GM19351 (cell line): Measurements from ENCODE around the gene PAPOLG.

Source experiments
- ATAC-seq: cut with Tn5 transposase; IDR thresholded peaks from one replicate; pipeline ENCODE4 v1.9.1; 2021; ENCODE audit warnings: mild to moderate bottlenecking, moderate library complexity; ENCODE audit not compliant: unreplicated experiment

Gene PAPOLG

DNA sequence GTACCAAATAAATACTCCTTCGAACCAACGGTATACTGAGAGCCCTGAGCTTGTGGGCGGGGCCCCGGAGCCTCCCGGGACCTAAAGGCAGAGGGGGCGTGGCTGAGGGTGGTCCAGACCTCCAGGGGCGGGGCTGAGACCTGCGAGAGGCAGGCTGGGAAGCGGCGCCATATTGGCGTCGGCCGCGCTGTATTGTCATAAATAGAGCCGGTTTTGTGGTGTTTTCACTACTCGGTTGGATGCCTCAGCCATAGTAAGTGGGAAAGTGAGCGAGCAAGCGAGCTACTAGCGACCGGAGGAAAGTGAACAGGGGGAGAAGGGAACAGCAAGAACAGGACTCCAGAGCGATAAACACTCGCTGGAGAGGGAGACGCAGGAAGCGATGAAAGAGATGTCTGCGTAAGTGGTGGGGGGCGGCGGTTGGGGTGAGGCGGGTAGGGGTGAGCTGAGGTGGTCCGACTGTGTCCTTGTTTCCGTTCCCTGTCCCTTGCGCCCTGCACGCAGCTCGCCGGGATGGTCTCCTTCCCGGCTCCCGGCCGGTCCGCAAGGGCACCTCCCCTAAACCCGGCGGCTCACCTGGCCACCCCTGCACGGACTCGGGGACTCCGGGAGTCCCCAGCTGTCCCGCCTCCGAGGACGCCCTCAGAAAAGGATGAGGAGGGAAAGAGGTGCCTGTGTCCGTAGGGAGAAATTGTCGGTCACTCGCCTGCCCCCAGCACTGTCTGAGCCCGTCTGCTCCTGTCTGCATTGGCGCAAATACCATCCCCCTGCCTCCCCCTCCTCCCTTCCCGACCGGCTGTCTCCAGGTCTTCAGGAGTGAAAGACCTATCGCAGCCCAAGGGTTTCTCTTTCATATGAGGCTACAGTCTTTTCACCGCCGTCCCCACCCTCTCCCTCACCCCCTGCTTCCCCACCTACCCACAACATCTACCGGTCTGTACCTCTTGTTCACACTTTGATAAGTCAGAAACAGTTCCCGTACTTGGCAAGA, at the start of gene PAPOLG:
PAPOLG (plus strand) TSS at position 172 of the 991 bp plus-strand sequence; CDS start at position 383, 211 bp downstream.
- ATAC-seq: peak; percentile 99

DNA sequence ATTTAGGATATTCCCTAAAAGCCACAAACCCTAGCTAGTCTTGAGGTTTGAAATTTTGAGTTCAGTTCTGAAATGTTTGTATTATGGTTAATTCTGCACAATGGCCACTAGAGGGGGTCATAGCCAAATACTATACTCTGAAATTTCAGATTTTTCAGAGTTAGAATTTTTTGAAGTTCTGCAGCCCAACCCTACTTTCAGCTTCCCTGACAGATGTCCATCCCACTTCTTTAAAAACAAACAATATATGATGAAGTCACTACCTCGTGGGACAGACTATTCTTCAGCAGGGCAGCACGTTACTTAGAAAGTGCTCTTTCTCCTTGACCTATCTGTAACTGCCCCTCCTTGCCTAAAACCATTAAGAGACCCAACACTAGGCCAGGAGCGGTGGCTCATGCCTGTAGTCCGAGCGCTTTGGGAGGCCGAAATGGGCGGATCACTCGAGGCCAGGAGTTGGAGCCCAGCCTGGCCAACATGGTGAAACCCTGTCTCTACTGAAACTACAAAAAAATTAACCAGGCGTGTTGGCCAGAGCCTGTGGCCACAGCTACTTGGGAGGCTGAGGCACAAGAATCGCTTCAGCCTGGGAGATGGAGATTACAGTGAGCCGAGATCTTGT, 48.2 kb upstream of the PAPOLG start:
- peak; percentile 50 for ATAC-seq

DNA sequence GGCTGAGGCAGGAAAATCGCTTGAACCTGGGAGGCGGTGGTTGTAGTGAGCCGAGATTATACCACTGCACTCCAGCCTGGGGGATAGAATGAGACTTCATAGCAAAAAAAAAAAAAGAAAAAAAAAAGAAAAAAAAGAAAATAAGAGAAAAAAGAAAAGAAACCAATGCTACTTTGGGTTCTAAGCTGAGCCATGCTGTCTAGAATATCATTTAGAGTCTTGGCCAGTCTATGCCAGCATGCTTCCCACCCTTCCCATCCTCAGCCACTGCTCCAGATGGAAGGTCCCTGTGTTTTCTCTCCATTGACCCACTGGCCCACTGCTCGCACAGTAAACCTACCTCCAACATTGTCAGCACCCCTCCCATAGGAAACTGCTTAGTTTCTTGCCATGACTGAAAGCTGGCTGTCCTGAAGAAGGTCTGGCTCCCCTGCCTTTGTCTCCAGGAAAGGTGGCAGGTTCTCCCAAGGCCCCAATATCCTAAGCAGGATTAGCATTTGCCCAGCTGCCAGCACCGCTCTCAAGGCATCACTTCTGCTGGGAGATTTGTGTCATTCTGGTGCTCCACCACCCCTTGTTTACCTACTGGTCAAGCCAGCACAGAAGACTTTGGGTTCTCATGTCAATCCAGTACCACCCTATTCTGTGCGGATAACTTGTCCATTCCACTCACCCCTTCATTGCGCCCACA, 47.3 kb upstream of the PAPOLG start:
- no peak for ATAC-seq

DNA sequence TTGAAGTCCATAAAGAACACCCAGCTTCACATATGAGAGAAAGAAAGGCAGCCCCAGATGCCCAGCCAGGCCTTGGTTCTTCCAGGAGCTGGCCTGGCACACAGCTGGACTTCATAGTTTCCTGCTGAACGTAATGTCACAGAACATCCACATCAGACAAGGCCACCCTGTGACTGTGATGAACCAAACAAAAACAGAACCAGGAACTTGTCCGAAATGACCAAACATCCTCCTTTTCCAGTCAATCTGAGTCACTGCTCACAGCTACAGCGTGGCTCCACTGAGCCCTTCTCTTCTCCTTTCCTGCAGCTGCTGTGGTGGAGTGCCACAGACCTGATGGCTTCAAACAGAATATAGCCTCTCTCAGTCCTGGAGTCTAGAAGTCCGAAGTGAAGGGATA, 45.4 kb upstream of the PAPOLG start:
- no peak for ATAC-seq

DNA sequence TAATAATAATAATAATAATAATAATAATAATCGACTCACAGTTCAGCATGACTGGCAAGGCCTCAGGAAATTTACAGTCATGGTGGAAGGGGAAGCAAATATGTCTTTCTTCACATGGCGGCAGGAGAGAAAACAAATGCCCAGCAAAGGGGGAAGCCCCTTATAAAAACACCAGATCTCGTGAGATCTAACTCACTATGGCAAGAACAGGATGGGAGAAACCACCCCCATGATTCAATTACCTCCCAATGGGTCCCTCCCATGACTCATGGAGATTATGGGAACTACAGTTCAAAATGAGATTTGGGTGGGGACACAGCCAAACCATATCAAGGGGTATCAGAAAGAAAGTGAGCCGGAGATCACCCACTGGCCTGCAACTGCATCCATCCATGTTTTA, 40.5 kb upstream of the PAPOLG start:
- no peak for ATAC-seq

DNA sequence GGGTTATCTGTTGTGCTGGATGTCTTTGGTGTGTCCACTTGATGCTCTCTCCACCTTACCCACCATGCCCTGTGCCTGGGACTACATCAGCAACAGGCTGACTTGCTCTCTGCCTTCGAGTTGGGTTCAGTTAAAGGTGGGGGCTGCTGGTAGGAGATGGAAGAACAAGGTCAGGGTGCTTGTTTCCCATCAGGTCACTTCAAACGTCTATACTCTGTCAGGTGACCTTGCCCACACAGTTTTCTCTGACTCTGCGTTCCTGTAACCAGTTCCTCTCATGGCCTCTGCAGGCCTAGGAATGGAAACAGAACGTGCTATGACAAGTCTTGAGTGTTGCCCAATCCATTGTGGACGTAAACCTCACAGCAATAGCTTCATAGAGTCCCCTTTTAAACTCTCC, 38.4 kb upstream of the PAPOLG start:
- no peak for ATAC-seq

DNA sequence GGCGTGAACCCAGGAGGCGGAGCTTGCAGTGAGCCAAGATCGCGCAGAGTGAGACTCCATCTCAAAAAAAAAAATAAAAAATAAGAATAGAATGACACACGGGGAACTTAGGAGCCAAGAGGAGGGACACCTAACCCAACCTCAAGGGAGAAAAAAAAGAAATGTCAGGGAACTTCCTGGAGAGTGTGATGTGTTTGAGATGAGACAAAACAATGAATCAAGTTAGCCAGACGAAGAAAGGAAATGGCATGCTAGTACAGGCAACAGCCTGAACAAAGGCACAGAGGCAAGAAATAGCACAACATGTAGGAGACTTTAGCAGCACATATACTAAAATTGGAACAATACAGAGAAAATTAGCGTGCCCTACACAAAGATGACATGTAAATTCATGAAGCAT, 36.7 kb upstream of the PAPOLG start:
- no peak for ATAC-seq

DNA sequence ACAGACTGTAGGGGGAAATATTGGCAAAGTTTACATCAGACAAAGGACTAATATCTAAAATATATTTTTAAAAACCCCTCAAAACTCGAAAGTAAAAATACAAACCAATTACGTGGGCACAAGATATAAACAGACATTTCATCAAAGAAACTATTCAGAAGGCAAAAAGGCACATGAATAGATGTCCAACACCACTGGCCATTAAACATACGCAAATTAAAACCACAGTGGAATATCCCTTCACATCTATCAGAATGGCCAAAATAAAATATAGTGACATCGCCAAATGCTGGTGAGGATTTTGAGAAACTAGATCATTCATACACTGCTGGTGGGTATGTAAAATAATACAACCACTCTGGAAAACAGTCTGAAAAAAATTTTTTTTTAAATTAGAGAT, 30.6 kb upstream of the PAPOLG start:
- no peak for ATAC-seq

DNA sequence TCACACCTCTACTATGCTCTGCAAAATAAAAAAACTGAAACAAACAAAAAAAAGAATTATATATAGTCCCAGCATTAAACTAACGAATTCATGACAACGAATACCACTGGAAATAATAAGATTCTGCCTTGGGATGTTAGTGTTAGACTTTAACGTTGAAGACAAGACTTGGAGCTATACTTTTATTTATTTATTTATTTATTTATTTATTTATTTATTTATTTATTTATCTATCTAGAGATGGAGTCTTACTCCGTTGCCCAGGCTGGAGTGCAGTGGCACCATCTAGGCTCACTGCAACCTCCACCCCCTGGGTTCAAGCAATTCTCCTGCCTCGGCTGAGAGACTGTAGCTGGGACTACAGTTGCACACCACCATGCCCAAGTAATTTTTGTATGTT, 27.2 kb upstream of the PAPOLG start:
- no peak for ATAC-seq

DNA sequence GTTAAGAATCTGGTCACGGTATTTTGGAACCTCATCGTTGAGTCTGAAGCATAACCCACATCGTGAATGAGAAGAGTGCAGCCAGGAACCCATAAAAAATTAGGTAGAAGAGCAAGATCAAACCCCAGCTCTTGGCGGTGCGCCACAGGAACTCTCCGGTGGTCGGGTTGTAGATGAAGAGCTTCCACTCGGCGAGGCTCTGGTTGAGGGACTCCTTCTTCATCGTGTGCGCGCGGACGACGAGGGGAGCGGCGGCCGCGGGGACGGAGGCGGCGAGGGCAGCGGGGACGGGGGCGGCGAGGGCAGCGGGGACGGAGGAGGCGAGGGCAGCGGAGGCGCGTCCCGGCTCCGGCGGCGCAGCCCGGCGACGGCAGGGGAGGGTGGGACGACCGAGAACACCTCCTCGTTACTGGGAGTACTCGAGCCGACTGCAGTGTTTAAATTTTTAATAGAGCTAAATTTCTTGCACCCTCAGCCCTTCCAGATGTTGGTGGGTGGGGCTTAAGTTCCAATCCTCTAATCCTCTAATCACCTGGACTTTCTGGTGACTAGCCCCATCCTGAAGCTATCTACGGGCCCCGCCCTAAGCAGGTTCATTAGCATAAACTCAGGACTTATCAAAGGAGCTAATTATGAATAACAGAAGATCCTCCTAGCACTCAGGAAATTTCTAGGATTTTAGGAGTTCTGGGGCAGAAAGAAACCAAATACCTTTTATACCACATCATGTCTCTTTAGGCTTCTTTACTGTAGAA, 20.4 kb upstream of the PAPOLG start:
- no peak for ATAC-seq

DNA sequence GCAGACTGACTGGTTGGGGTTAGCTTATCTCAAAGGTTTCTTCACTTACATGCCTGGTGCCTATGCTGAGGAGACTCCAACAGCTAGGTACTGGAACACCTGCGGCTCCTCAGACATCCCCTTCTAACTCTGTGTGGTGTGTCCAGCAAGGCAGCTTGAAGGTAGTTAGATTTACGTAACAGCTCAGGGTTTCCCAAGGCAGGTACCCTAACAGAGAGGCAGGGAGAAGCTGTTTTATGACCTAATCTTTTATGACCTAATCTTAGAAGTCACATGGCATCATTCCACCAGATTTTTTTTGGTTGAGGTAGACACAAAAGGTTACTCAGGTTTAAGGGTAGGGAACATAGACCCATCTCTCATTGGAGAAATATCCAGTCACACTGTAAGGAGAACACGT, 17.4 kb upstream of the PAPOLG start:
- no peak for ATAC-seq

DNA sequence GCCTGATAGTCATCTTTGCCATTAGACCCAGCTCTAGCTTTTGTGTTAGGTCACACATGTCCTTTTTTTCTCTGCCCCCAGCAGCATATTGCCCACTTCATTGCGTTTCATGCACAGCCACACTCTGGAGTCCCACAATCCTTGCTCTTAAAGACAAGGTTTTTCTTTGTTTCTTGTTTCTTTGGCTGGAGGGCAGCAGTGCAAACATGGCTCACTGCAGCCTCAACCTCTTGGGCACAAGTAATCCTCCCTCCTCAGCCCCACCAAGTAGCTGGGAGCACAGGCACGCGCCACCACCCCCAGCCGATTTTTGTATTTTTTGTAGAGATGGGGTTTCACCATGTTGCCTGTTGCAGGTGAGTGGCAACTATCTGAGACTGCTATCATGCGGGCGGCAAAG, 16.9 kb upstream of the PAPOLG start:
- ATAC-seq: no peak

DNA sequence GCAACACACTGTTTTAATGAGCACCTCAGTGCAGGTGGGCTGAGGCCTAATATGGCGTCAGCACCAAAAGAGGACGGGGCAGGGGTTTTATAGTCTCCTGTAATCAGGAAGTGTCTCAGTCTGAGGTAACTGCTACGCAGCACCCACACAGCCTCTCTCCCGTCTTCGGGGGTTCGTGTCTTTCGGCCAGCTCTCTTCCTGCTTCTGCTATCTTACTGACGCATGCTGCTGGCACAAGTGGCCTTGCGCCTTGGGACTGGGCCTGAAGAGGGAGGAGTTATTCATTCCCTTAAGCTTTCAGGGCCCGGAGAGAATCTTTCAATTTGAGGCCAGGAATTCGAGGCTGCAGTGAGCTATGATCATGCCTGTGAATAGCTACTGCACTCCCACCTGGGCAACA, 14.5 kb upstream of the PAPOLG start:
- no peak for ATAC-seq

DNA sequence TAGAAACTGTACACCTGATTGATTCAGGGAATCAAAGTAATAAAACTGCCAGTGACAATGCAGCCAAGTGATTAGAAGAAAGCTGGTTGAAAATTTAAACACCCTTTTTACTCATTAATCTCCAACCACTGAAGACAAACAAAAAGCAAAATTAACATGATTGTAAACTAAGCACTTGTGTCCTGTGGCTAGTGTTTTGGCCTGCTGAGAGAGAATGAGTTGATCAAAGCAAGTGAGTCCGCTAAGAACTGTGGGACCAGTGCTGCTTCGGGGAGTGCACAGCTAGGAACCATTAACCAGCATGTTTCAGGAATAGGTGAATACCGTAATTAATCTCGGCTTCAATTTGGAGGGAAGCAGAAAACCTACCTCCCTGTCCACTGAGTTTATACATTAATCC, 13.6 kb upstream of the PAPOLG start:
- no peak for ATAC-seq

DNA sequence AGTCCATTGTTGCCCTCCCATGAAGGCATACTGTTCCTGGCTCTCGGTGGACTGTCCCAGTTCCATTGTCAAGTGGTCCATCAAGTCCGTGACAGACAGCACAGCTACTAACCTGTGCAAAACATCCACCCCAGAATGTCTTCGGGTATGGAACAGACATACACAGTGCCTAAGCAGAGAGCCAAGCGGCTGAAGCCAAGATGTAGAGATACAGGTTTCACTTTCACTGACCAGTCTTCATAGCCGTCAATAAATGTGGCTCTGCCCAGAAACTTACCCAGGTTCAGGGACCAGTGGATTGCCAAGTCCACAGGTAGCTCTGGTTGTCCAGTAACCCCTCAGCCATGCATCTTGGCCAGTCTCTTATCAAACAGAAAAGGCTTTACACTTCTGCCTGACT, 10.7 kb upstream of the PAPOLG start:
- no peak for ATAC-seq

DNA sequence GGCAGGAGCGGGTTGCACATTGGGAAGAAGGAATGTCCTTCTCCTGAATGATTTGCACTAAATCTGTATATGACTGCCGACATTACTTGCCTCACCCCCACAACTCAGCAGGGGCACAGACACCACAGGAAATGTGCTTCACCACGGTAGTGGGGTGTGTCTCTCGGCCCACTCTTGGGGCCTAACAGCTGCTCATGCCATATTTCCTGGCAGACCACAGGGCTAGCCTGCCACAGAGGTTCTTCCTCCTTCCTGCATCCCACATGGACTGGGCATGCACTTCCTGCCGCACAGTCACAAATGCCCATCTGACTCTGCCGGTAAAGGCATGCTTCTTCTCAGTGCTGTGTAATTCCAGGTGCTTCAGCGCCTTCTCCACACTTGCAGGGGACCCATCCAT, 10.3 kb upstream of the PAPOLG start:
- ATAC-seq: no peak

DNA sequence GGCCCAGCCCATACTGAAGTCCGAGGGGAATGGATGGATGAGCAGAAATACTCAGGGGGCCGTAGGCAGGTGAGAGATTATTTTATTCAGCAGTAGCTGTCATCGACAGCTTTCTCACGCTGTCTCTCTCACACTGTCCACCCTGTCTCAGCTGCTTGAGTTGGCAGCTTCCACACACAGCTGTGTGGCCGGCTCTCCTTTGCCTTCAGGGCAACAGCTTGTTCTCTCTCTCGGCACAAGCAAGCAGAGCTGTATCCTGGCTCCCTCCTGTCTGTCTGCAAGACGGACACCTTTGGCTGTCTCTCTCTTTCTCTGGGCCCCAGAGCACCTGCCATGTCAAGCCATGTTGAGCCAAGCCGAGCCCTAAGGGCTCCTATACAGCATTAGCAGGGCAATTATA, 9.8 kb upstream of the PAPOLG start:
- ATAC-seq: no peak

DNA sequence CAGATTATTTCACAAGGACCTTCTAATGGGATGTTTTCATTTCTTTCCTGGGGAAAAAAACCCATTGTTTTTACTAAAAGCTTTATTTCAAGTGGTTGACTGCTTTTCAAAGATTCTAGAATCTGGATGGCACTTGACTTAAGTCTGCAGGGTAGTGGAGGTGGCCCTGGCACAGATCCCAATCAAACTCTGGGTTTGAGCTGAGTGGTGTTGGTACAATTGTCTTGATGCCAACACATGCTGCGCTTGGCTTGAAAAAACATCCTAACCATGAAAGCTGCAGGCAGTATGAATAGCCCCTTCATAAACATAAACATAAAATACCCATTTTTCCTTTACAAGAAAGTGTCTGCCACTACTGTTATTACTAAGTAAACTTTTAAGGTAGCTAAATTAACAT, 3.6 kb downstream of the PAPOLG start:
- no peak for ATAC-seq

DNA sequence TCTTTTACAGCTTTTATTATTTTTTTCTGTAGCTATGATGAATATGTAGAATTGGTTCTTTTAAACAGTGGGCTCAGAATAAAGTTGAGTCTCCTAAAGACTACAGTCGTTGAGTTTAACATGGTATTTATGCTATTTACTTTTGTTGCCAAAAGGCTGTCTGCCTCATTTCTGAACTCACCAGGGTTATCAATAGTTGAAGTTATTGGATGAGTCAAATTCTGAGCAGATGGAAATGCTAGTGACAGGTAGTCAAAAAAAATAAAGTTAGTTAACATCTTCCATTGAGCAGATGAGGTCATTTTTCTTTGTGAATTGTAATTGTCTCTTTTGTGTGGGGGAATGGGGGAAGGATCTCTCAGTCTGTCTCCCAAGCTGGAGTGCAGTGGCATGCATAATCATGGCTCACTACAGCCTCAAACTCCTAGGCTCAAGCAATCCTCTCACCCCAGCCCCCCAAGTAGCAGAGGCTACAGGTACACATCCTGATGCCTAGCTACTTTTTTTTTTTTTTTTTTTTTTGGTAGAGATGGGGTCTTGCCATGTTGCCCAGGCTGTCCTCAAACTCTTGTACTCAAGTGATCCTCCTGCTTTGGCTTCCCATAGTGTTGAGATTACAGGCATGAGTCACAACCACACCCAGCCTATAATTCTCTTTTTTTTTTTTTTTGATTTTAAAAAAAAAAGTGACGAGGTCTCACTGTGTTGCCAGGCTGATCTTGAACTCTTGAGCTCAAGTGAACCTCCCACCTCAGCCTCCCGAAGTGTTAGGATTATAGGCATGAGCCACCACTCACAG, 8.9 kb downstream of the PAPOLG start:
- no peak for ATAC-seq

DNA sequence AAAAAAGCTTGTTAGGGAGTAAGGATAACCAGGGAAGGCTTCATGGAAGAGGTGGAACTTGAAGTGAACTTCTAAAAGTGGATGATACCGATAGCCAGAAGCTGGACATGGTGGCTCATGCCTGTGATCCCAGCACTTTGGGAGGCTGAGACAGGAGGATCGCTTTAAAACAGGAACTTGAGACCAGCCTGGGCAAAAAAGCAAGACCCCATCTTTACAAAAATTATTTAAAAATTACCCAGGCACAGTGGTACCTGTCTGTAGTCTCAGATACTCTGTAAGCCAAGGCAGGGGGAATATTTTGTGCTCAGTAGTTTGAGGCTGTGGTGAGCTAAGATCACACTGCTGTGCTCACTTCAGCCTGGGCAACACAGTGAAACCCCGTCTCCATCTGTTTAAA, 10.2 kb downstream of the PAPOLG start:
- ATAC-seq: no peak
